GM23338 (cell line): ENCODE data around the gene AGRN. TPM values are rescaled to one million over a fixed set of nuclear protein-coding genes. Genes with fewer than 3 reads are reported as not detected.
A peak's percentile ranks its signal among the peaks of the same experiment; 100 is the strongest.

Experiments used
- ATAC-seq: fragments of 200-7000 bp; cut with Tn5 transposase; 3 replicates; pipeline ENCODE4 v1.9.1; 2020
- DNase-seq: peaks from one replicate; pipeline ENCODE4 v3.0.0-alpha.2; 2015; ENCODE audit warnings: low spot score
- H2AFZ ChIP-seq: fragments of 200-600 bp; sonication (generic); 2 replicates; pipeline ENCODE4 v1.8.0; 2016; ENCODE audit warnings: antibody characterized with exemption, mild to moderate bottlenecking, moderate library complexity
- H3F3A ChIP-seq: fragments of 200-600 bp; sonication (generic); replicated peaks from 2 replicates; pipeline ENCODE4 v1.8.0; 2017; ENCODE audit warnings: antibody characterized with exemption, mixed run types, low read depth
- H3K27ac ChIP-seq: fragments of 200-600 bp; sonication (generic); 2 replicates; pipeline ENCODE4 v1.6.1; 2016; ENCODE audit warnings: low read depth
- H3K27me3 ChIP-seq: fragments of 200-600 bp; sonication (generic); 2 replicates; pipeline ENCODE4 v1.8.0; 2016; ENCODE audit warnings: mild to moderate bottlenecking, mixed run types, moderate library complexity; ENCODE audit not compliant: insufficient read depth
- H3K36me3 ChIP-seq: fragments of 200-600 bp; sonication (generic); 2 replicates; pipeline ENCODE4 v1.8.0; 2016; ENCODE audit warnings: mild to moderate bottlenecking; ENCODE audit not compliant: insufficient read depth
- H3K4me1 ChIP-seq: fragments of 200-600 bp; sonication (generic); 2 replicates; pipeline ENCODE4 v1.8.0; 2016; ENCODE audit warnings: mild to moderate bottlenecking, moderate library complexity; ENCODE audit not compliant: insufficient read depth
- H3K4me2 ChIP-seq: fragments of 200-600 bp; sonication (generic); 2 replicates; pipeline ENCODE4 v1.7.1; 2017; ENCODE audit warnings: mixed run types
- H3K4me3 ChIP-seq: fragments of 200-600 bp; sonication (generic); 2 replicates; pipeline ENCODE4 v1.6.1; 2016; ENCODE audit warnings: mixed run types
- H3K79me2 ChIP-seq: fragments of 200-600 bp; sonication (generic); replicated peaks from 2 replicates; pipeline ENCODE4 v1.8.0; 2017; ENCODE audit warnings: mild to moderate bottlenecking; ENCODE audit not compliant: insufficient read depth
- H3K9me2 ChIP-seq: fragments of 200-600 bp; sonication (generic); 2 replicates; pipeline ENCODE4 v1.8.0; 2017; ENCODE audit not compliant: insufficient read depth
- H4K20me1 ChIP-seq: fragments of 200-600 bp; sonication (generic); replicated peaks from 2 replicates; pipeline ENCODE4 v1.8.0; 2017; ENCODE audit warnings: mild to moderate bottlenecking; ENCODE audit not compliant: insufficient read depth
- H3K27ac Mint-ChIP-seq: 2 replicates; pipeline ENCODE4 v1.8.0; 2020; ENCODE audit warnings: inconsistent platforms, mild to moderate bottlenecking, moderate library complexity, mixed read lengths
- H3K27me3 Mint-ChIP-seq: 3 replicates; pipeline ENCODE4 v1.8.0; 2022; ENCODE audit warnings: low read depth, mild to moderate bottlenecking, moderate library complexity, mixed read lengths, inconsistent platforms; ENCODE audit not compliant: insufficient read depth, poor library complexity
- H3K36me3 Mint-ChIP-seq: 3 replicates; pipeline ENCODE4 v1.8.0; 2021; ENCODE audit warnings: low read depth, mild to moderate bottlenecking, inconsistent platforms, moderate library complexity, mixed read lengths
- H3K4me1 Mint-ChIP-seq: 3 replicates; pipeline ENCODE4 v1.8.0; 2020; ENCODE audit warnings: mild to moderate bottlenecking, inconsistent platforms, mixed read lengths
- H3K4me3 Mint-ChIP-seq: 3 replicates; pipeline ENCODE4 v1.8.0; 2021; ENCODE audit warnings: moderate library complexity, mild to moderate bottlenecking, inconsistent platforms, mixed read lengths
- H3K9me3 Mint-ChIP-seq: 3 replicates; pipeline ENCODE4 v1.8.0; 2020; ENCODE audit warnings: moderate library complexity, mild to moderate bottlenecking, inconsistent platforms, mixed read lengths
- EZH2 ChIP-seq: fragments of 200-600 bp; sonication (generic); IDR thresholded peaks from one replicate; pipeline ENCODE4 v1.8.0; 2017; ENCODE audit warnings: antibody characterized with exemption, mild to moderate bottlenecking, low read depth; ENCODE audit not compliant: unreplicated experiment
- EZH2phosphoT487 ChIP-seq: fragments of 200-600 bp; sonication (generic); IDR thresholded peaks from one replicate; pipeline ENCODE4 v1.8.1; 2018; ENCODE audit warnings: antibody characterized with exemption; ENCODE audit not compliant: unreplicated experiment
- JUNB ChIP-seq: IDR thresholded peaks from one replicate; pipeline ENCODE4 v1.6.1; 2016; ENCODE audit warnings: antibody characterized with exemption; ENCODE audit not compliant: unreplicated experiment
- NANOG ChIP-seq: IDR thresholded peaks from 2 replicates; pipeline ENCODE4 v1.6.1; 2016; ENCODE audit warnings: antibody characterized with exemption, borderline replicate concordance
- POLR2AphosphoS5 ChIP-seq: IDR thresholded peaks from 2 replicates; pipeline ENCODE4 v1.6.1; 2016; ENCODE audit warnings: antibody characterized with exemption, low read depth
- STAT1 ChIP-seq: IDR thresholded peaks from one replicate; pipeline ENCODE4 v1.6.1; 2016; ENCODE audit warnings: antibody characterized with exemption; ENCODE audit not compliant: unreplicated experiment
- ZNF114 ChIP-seq: fragments of 250-450 bp; sonication (Bioruptor Pico); IDR thresholded peaks from 2 replicates; pipeline ENCODE4 v1.5.0; 2020; ENCODE audit warnings: mild to moderate bottlenecking, moderate library complexity
- polyA plus RNA-seq: library from polyadenylated mRNA; unstranded; fragments of >200 nt; fragmentation: Nextera tagmentation; extraction: Ambion mirVana; gene quantifications from 2 replicates; pipeline ENCODE4 v1.2.1, GENCODE V29; 2016
- total RNA-seq: library from RNA; depleted of rRNA; stranded (reverse); fragments of >200 nt; shearing (Covaris generic); gene quantifications from 2 replicates; pipeline ENCODE4 v1.2.3, GENCODE V29; 2014
- TF ChIP-seq, protein P1 (sequence below), 2 experiments: fragments of 200-600 bp in 1 of 2; sonication (generic) in 1 of 2; conservative IDR thresholded peaks; 2 replicates each; pipeline versions ENCODE4 v1.5.1 to v1.6.1; 2016 to 2017; ENCODE audit warnings: antibody characterized with exemption in 2 of 2, low read depth in 2 of 2, mild to moderate bottlenecking in 2 of 2, moderate library complexity in 1 of 2

AGRN gene
- total and polyA plus RNA-seq, 2 experiments from 2014 or later, result 12.3 to 185 TPM

DNA sequence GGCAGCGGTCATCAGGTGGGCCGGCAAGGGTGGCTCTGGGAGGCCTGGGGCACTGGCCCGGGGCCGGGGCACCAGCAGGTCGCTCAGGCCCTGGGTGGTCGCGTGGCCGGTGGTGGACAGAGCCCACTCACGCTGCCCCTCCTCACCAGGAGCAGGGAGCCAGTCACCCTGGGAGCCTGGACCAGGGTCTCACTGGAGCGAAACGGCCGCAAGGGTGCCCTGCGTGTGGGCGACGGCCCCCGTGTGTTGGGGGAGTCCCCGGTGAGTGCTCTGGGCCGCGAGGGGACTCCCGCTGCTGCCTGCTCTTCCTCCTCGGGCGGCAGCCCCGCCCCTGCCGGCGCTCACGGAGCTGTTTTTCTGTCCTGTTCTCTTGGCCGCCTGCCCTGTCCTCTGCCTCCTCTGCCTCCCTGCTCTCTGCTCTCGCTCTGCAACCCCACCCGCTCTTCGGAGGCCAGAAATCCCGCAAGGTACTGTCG, 30.7 kb downstream of the AGRN start:
- no peak for ATAC-seq

DNA sequence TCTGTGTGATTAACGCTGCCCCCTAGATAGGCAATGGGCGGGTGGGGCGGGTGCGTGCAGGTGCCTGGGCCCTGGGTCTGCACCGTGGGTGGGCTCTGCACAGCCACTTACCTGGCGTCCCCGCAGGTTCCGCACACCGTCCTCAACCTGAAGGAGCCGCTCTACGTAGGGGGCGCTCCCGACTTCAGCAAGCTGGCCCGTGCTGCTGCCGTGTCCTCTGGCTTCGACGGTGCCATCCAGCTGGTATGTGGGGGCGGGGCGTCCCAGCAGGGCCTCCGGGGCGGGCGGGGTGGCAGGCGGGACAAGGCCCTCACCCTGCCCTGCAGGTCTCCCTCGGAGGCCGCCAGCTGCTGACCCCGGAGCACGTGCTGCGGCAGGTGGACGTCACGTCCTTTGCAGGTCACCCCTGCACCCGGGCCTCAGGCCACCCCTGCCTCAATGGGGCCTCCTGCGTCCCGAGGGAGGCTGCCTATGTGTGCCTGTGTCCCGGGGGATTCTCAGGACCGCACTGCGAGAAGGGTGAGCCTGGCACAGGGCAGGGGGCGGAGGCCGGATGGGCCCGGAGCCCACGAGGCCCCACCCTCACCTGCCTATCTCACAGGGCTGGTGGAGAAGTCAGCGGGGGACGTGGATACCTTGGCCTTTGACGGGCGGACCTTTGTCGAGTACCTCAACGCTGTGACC, 31.3 kb downstream of the AGRN start:
- H3K4me1 Mint-ChIP-seq, result no peaks in the 10 kb centered on the region
- Histone ChIP-seq H3K4me2 (no peak overlapping the region), H3K27me3 (no peaks in the 10 kb centered on the region), H3K36me3 (peaks cover 4% of the 10 kb centered on the region; the same call in 1 of the 2 replicates), H2AFZ (no peak overlapping the region), H3K4me3 (no peak overlapping the region), H3K79me2 (no peaks in the 10 kb centered on the region), H3K27ac (no peak overlapping the region), H3K9me2 (no peaks in the 10 kb centered on the region), H3K4me1 (no peaks in the 10 kb centered on the region), H4K20me1 (no peaks in the 10 kb centered on the region), H3F3A (0 out of 2 replicates have a peak, but pooled peaks cover 13% of the 10 kb centered on the region)
- ATAC-seq (peak; percentile 52), DNase-seq (peak; percentile 63)
- H3K27ac Mint-ChIP-seq, result no peak overlapping the region
- peaks cover 24% of the 10 kb centered on the region for H3K36me3 Mint-ChIP-seq
- H3K9me3 Mint-ChIP-seq, result peaks cover 2% of the 10 kb centered on the region; the same call in 1 of the 3 replicates
- peaks cover 9% of the 10 kb centered on the region for H3K27me3 Mint-ChIP-seq
- H3K4me3 Mint-ChIP-seq, result no peak overlapping the region
- TF ChIP-seq JUNB, result no peak
- TF ChIP-seq NANOG, result no peak
- TF ChIP-seq, protein P1, sequence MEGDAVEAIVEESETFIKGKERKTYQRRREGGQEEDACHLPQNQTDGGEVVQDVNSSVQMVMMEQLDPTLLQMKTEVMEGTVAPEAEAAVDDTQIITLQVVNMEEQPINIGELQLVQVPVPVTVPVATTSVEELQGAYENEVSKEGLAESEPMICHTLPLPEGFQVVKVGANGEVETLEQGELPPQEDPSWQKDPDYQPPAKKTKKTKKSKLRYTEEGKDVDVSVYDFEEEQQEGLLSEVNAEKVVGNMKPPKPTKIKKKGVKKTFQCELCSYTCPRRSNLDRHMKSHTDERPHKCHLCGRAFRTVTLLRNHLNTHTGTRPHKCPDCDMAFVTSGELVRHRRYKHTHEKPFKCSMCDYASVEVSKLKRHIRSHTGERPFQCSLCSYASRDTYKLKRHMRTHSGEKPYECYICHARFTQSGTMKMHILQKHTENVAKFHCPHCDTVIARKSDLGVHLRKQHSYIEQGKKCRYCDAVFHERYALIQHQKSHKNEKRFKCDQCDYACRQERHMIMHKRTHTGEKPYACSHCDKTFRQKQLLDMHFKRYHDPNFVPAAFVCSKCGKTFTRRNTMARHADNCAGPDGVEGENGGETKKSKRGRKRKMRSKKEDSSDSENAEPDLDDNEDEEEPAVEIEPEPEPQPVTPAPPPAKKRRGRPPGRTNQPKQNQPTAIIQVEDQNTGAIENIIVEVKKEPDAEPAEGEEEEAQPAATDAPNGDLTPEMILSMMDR (conservative IDR thresholded peaks at IDR 0.05; ENCODE audit: low read depth in 2 of 2), result peak in 1 of 2 experiments; percentile 39; a peak in 2 of 4 replicates

More for the DNA sequence above, 30.7 kb downstream of the AGRN start:
- no peak overlapping the region for H3K4me3 Mint-ChIP-seq
- H3K27me3 Mint-ChIP-seq, result peaks cover 6% of the 10 kb centered on the region
- H3K36me3 Mint-ChIP-seq, result peaks cover 29% of the 10 kb centered on the region
- no peaks in the 10 kb centered on the region for H3K9me2 ChIP-seq
- H3K27ac ChIP-seq, result no peak overlapping the region
- 0 out of 2 replicates have a peak, but pooled peaks cover 13% of the 10 kb centered on the region for H3F3A ChIP-seq
- DNase-seq, result no peak
- no peaks in the 10 kb centered on the region for H3K27me3 ChIP-seq
- no peaks in the 10 kb centered on the region for H4K20me1 ChIP-seq
- no peak overlapping the region for H2AFZ ChIP-seq
- H3K79me2 ChIP-seq, result no peaks in the 10 kb centered on the region
- H3K4me1 ChIP-seq, result no peaks in the 10 kb centered on the region
- no peak for TF ChIP-seq EZH2phosphoT487
- TF ChIP-seq STAT1, result no peak
- TF ChIP-seq EZH2, result no peak
- no peak for TF ChIP-seq JUNB
- TF ChIP-seq POLR2AphosphoS5, result no peak
- no peak for TF ChIP-seq ZNF114 (CRISPR knock-in tag)
- H3K27ac Mint-ChIP-seq, result no peak overlapping the region
- H3K9me3 Mint-ChIP-seq, result peaks cover 2% of the 10 kb centered on the region; the same call in 1 of the 3 replicates
- H3K36me3 ChIP-seq, result peaks cover 4% of the 10 kb centered on the region; the same call in 1 of the 2 replicates
- H3K4me1 Mint-ChIP-seq, result no peaks in the 10 kb centered on the region
- no peak overlapping the region for H3K4me3 ChIP-seq
- no peak overlapping the region for H3K4me2 ChIP-seq
